PC-9 (cell line): Measurements from ENCODE around the gene ZNF236. TPM values are rescaled to one million over a fixed set of nuclear protein-coding genes. Genes with fewer than 3 reads are reported as not detected.

Experiments
- BruUV-seq: library from RNA; stranded (reverse); fragments of 400-500 nt; replicated peaks from 2 replicates; lab custom pipeline; 2021; lab: Mats Ljungman, UMichigan
- CTCF ChIA-PET: fragments of 300-600 bp; sonication (Branson Sonifier 250); formaldehyde crosslinking; loops from one replicate; lab custom pipeline; 2022; ENCODE audit warnings: antibody characterized with exemption; lab: Charles Lee
- POLR2A ChIA-PET: fragments of 300-600 bp; sonication (Branson Sonifier 250); formaldehyde crosslinking; loops from one replicate; lab custom pipeline; 2022; ENCODE audit warnings: antibody characterized with exemption; ENCODE audit not compliant: unreplicated experiment; lab: Charles Lee
- DNase-seq, 2 experiments: peaks; one replicate each; pipeline versions ENCODE4 v3.0.0 to v3.0.0-alpha.2; 2015 to 2022; ENCODE audit warnings: mixed read lengths in 1 of 2
- H2AFZ ChIP-seq: fragments of 200-600 bp; sonication (generic); 2 replicates; pipeline ENCODE4 v1.8.1; 2017; ENCODE audit warnings: antibody characterized with exemption
- H3F3A ChIP-seq: fragments of 200-600 bp; sonication (generic); 2 replicates; pipeline ENCODE4 v1.8.1; 2017; ENCODE audit warnings: antibody characterized with exemption, mild to moderate bottlenecking, low read depth; ENCODE audit not compliant: insufficient read depth
- H3K27ac ChIP-seq: fragments of 200-600 bp; sonication (generic); 2 replicates; pipeline ENCODE4 v1.6.1; 2016; ENCODE audit warnings: mixed run types
- H3K27me3 ChIP-seq: fragments of 200-600 bp; sonication (generic); 2 replicates; pipeline ENCODE4 v1.6.1; 2016; ENCODE audit warnings: low read depth, mixed run types; ENCODE audit not compliant: insufficient read depth
- H3K36me3 ChIP-seq: fragments of 200-600 bp; sonication (generic); 2 replicates; pipeline ENCODE4 v1.6.1; 2016; ENCODE audit warnings: low read depth, mixed run types
- H3K4me1 ChIP-seq: fragments of 200-600 bp; sonication (generic); replicated peaks from 2 replicates; pipeline ENCODE4 v1.6.1; 2016; ENCODE audit warnings: mixed run types; ENCODE audit not compliant: insufficient read depth
- H3K4me2 ChIP-seq: fragments of 200-600 bp; sonication (generic); 2 replicates; pipeline ENCODE4 v1.6.1; 2017; ENCODE audit warnings: mixed run types
- H3K4me3 ChIP-seq: fragments of 200-600 bp; sonication (generic); 2 replicates; pipeline ENCODE4 v1.6.1; 2016; ENCODE audit warnings: mixed run types
- H3K79me2 ChIP-seq: fragments of 200-600 bp; sonication (generic); 2 replicates; pipeline ENCODE4 v1.6.1; 2017; ENCODE audit warnings: low read depth, mixed run types
- H3K9me2 ChIP-seq: fragments of 200-600 bp; sonication (generic); 2 replicates; pipeline ENCODE4 v1.8.1; 2017; ENCODE audit warnings: mild to moderate bottlenecking; ENCODE audit not compliant: insufficient read depth
- H3K9me3 ChIP-seq: fragments of 200-600 bp; sonication (generic); 2 replicates; pipeline ENCODE4 v1.8.1; 2016; ENCODE audit warnings: low read depth; ENCODE audit not compliant: insufficient read depth
- H4K20me1 ChIP-seq: fragments of 200-600 bp; sonication (generic); 2 replicates; pipeline ENCODE4 v1.8.1; 2017; ENCODE audit not compliant: insufficient read depth
- EZH2 ChIP-seq: fragments of 200-600 bp; sonication (generic); IDR thresholded peaks from 2 replicates; pipeline ENCODE4 v1.8.0; 2017; ENCODE audit warnings: antibody characterized with exemption, low read depth
- intact Hi-C: fragments of 100-400 bp; cut with micrococcal nuclease; formaldehyde crosslinking; loops from one replicate; pipeline ENCODE4 v1.10.0; 2022; ENCODE audit not compliant: unreplicated experiment
- total RNA-seq: library from RNA; stranded (reverse); gene quantifications from 2 replicates; pipeline ENCODE4 v1.2.3, GENCODE V29; 2021
- TF ChIP-seq, protein P1 (sequence below): fragments of 200-600 bp; sonication (generic); conservative IDR thresholded peaks from 2 replicates; pipeline ENCODE4 v1.6.1; 2017; ENCODE audit warnings: mixed run types, antibody characterized with exemption, mild to moderate bottlenecking, moderate library complexity

ZNF236 gene
- total RNA-seq, 1 experiment from 2014 or later: 10.8 TPM

DNA sequence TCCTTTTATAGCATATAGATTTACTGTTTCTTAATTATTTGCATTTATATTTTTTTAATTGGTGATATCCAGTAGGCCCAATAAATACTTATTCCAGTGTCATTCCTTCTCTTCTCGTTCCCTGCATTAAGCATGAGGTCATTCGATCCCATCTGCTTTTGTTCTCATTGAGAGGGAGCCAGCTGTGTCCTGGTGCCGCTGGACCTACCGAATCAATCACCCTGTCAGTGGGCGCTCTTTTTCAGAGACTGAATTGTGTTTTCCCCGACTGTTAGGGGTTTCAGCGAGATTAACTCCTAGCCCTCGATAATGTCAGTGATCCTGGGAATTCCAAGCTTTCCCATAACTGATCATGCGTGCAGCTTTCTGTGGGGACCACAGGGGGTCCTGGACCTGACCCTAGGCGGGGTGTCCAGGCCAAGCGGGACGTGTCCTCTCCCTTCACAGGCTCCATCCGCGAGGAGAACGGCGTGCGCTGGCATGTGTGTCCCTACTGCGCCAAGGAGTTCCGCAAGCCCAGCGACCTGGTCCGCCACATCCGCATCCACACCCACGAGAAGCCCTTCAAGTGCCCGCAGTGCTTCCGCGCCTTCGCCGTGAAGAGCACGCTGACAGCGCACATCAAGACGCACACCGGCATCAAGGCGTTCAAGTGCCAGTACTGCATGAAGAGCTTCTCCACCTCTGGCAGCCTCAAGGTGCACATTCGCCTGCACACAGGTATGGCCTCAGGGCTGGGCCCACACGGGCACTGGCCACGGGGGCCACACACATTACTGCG lies 72.4 kb downstream of the ZNF236 start:
- no peak for DNase-seq
- TF ChIP-seq EZH2: no peak
- TF ChIP-seq, protein P1, sequence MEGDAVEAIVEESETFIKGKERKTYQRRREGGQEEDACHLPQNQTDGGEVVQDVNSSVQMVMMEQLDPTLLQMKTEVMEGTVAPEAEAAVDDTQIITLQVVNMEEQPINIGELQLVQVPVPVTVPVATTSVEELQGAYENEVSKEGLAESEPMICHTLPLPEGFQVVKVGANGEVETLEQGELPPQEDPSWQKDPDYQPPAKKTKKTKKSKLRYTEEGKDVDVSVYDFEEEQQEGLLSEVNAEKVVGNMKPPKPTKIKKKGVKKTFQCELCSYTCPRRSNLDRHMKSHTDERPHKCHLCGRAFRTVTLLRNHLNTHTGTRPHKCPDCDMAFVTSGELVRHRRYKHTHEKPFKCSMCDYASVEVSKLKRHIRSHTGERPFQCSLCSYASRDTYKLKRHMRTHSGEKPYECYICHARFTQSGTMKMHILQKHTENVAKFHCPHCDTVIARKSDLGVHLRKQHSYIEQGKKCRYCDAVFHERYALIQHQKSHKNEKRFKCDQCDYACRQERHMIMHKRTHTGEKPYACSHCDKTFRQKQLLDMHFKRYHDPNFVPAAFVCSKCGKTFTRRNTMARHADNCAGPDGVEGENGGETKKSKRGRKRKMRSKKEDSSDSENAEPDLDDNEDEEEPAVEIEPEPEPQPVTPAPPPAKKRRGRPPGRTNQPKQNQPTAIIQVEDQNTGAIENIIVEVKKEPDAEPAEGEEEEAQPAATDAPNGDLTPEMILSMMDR: no peak
- no peak overlapping the region for H3K27ac ChIP-seq
- H3K9me3 ChIP-seq: no peaks in the 10 kb centered on the region
- ChIA-PET POLR2A (no interaction called here), CTCF (no interaction called here)
- no peaks in the 10 kb centered on the region for H3K9me2 ChIP-seq
- no peak overlapping the region for H2AFZ ChIP-seq
- H3F3A ChIP-seq: 0 out of 2 replicates have a peak, but pooled peaks cover 5% of the 10 kb centered on the region
- H3K79me2 ChIP-seq: no peaks in the 10 kb centered on the region
- H3K4me1 ChIP-seq: no peaks in the 10 kb centered on the region
- BruUV-seq: no TSS peak
- no peaks in the 10 kb centered on the region for H4K20me1 ChIP-seq
- no peaks in the 10 kb centered on the region for H3K27me3 ChIP-seq
- peaks cover 27% of the 10 kb centered on the region for H3K36me3 ChIP-seq
- H3K4me3 ChIP-seq: no peak overlapping the region
- no peak overlapping the region for H3K4me2 ChIP-seq
- intact Hi-C loops: no loop called here

DNA sequence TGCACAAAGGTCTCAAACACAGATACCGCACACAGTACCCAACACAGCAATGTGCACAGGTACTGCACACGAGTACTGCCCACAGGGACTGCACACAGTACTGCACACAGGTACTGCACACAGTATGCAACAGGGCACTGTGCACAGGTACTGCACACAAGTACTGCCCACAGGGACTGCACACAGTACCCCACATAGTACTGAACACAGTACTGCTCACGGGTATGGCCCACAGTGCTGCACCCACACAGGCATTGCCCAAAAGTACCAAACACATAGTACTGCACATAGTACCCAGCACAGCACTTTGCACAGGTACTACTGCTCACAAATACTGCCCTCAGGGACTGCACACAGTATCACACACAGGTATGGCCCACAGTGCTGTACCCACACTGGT lies 73.1 kb downstream of the ZNF236 start:
- no peak for DNase-seq
- no peak overlapping the region for H3K4me3 ChIP-seq
- ChIA-PET POLR2A (no interaction called here), CTCF (no interaction called here)
- no TSS peak for BruUV-seq
- H3K36me3 ChIP-seq: peaks cover 32% of the 10 kb centered on the region
- H3K27me3 ChIP-seq: no peaks in the 10 kb centered on the region
- no peak overlapping the region for H3K4me2 ChIP-seq
- intact Hi-C loops: no loop called here
- H2AFZ ChIP-seq: no peak overlapping the region
- H3K9me3 ChIP-seq: no peaks in the 10 kb centered on the region; the same call in 1 of the 2 replicates
- TF ChIP-seq, protein P1: no peak
- no peak for TF ChIP-seq EZH2
- no peaks in the 10 kb centered on the region for H4K20me1 ChIP-seq
- H3K4me1 ChIP-seq: no peaks in the 10 kb centered on the region
- H3K79me2 ChIP-seq: no peaks in the 10 kb centered on the region
- H3K27ac ChIP-seq: no peak overlapping the region
- 0 out of 2 replicates have a peak, but pooled peaks cover 5% of the 10 kb centered on the region for H3F3A ChIP-seq
- H3K9me2 ChIP-seq: no peaks in the 10 kb centered on the region

DNA sequence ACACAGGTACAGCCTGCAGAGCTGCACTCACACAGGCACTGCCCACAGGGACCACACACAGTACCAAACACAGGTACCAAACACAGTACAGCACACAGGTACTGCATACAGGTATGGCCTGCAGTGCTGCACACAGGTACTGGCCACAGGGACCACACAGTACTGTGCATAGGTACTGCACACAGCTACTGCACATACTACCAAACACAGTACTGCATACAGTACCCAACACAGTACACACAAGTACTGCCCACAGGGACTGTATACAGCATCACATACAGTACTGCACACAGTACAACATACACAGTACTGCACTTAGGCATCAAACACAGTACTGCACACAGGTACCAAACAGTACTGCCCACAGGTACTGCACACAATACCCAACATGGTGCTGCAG lies 74.3 kb downstream of the ZNF236 start:
- CTCF ChIA-PET: no interaction called here
- TF ChIP-seq EZH2: no peak
- TF ChIP-seq, protein P1: no peak
- no peaks in the 10 kb centered on the region; the same call in 1 of the 2 replicates for H3K9me3 ChIP-seq

More for the DNA sequence above, 74.3 kb downstream of the ZNF236 start:
- Histone ChIP-seq H3K27me3 (no peaks in the 10 kb centered on the region), H3K4me3 (no peak overlapping the region), H3K4me1 (no peaks in the 10 kb centered on the region), H3K4me2 (no peak overlapping the region), H4K20me1 (no peaks in the 10 kb centered on the region), H3K79me2 (no peaks in the 10 kb centered on the region), H3K36me3 (peaks cover 32% of the 10 kb centered on the region), H2AFZ (no peak overlapping the region), H3K9me2 (no peaks in the 10 kb centered on the region), H3F3A (0 out of 2 replicates have a peak, but pooled peaks cover 5% of the 10 kb centered on the region), H3K27ac (no peak overlapping the region)
- no TSS peak for BruUV-seq
- no peak for DNase-seq
- intact Hi-C loops: no loop called here
- POLR2A ChIA-PET: no interaction called here
